ENCODE measurements around the gene MAP3K12. TPM values are rescaled to one million over a fixed set of nuclear protein-coding genes. Genes with fewer than 3 reads are reported as not detected.

MAP3K12 gene
- total and polyA plus RNA-seq, 2 experiments from 2014 or later: 6.6 to 17.9 TPM

DNA sequence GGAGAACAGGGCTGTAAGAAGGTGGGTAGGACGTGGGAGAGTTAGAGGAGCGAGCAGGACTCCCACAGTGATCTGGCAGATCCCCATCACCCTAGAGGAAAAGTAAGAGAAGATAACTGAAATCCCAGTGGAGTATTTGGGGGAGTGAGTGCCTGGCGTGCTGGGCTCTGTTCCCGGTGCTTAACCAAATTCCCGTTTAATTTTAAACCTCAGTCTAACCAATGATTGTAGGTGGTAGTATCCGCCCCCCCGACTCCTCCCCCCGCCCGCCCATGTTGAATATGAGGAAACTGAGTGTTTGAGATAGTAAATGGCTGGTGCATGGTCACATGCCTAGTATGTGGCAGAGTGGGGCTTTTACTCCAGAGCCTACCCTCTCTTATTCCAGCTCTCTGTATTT, 3.1 kb upstream of the MAP3K12 start:
- peaks cover 29% of the 10 kb centered on the region for H3K27me3 Mint-ChIP-seq (ENCODE audit: insufficient read depth, low read depth, poor library complexity)
- Histone ChIP-seq H3K27ac (ENCODE audit: low read depth) (no peak overlapping the region), H3K36me3 (ENCODE audit: insufficient read depth) (no peaks in the 10 kb centered on the region; the same call in 1 of the 2 replicates), H3K9me2 (ENCODE audit: insufficient read depth) (no peaks in the 10 kb centered on the region), H4K20me1 (replicated peaks; ENCODE audit: insufficient read depth) (no peaks in the 10 kb centered on the region), H3K4me1 (ENCODE audit: insufficient read depth) (peaks cover 25% of the 10 kb centered on the region), H3F3A (replicated peaks; ENCODE audit: low read depth) (peaks cover 7% of the 10 kb centered on the region), H3K79me2 (replicated peaks; ENCODE audit: insufficient read depth) (peaks cover 24% of the 10 kb centered on the region), H2AFZ (no peak overlapping the region), H3K4me2 (peak overlapping the region; percentile 72), H3K4me3 (peak overlapping the region; percentile 68; the same call in 1 of the 2 replicates), H3K27me3 (ENCODE audit: insufficient read depth) (no peaks in the 10 kb centered on the region)
- H3K36me3 Mint-ChIP-seq (ENCODE audit: low read depth): peaks cover 35% of the 10 kb centered on the region
- H3K4me3 Mint-ChIP-seq: peak overlapping the region; percentile 79
- peaks cover 34% of the 10 kb centered on the region for H3K4me1 Mint-ChIP-seq
- no peak for DNase-seq (ENCODE audit: low spot score)
- H3K27ac Mint-ChIP-seq: peak overlapping the region; percentile 97; the same call in 1 of the 2 replicates
- TF ChIP-seq ZNF114 (CRISPR knock-in tag; IDR thresholded peaks at IDR 0.05) (no peak), ETS1 (IDR thresholded peaks at IDR 0.05) (no peak), CREB1 (CRISPR knock-in tag; IDR thresholded peaks at IDR 0.05; ENCODE audit: low read depth) (no peak), CTCF (conservative IDR thresholded peaks at IDR 0.05; ENCODE audit: low read depth in 2 of 2) (no peak), EZH2 (IDR thresholded peaks at IDR 0.05; ENCODE audit: low read depth, unreplicated experiment) (no peak), REST (IDR thresholded peaks at IDR 0.05; ENCODE audit: unreplicated experiment) (no peak), ZNF462 (CRISPR knock-in tag; IDR thresholded peaks at IDR 0.05) (no peak), STAT1 (IDR thresholded peaks at IDR 0.05; ENCODE audit: unreplicated experiment) (no peak), EZH2phosphoT487 (IDR thresholded peaks at IDR 0.05; ENCODE audit: unreplicated experiment) (no peak), POLR2AphosphoS5 (IDR thresholded peaks at IDR 0.05; ENCODE audit: low read depth) (no peak)
- no peak for ATAC-seq
- peaks cover 3% of the 10 kb centered on the region for H3K9me3 Mint-ChIP-seq

Measured in GM23338 (cell line).